Right lobe of liver (tissue), 6 donors: ENCODE data around the gene WNT5B. TPM values are rescaled to one million over a fixed set of nuclear protein-coding genes. Genes with fewer than 3 reads are reported as not detected.

Experiments used
- ATAC-seq, 4 donors: fragments of 200-7000 bp; cut with Tn5 transposase; one replicate each; pipeline ENCODE4 v1.9.1; 2020; ENCODE audit warnings: mild to moderate bottlenecking in 4 of 4, moderate library complexity in 4 of 4
- DNase-seq, 3 donors: peaks; one replicate each; pipeline ENCODE4 v3.0.0-alpha.2; 2020
- H3K27ac ChIP-seq, 3 donors: fragments of 200-600 bp; one replicate each; pipeline ENCODE4 v1.8.0; 2022
- H3K27me3 ChIP-seq, 2 donors: fragments of 200-600 bp; one replicate each; pipeline ENCODE4 v1.8.0; 2022
- H3K36me3 ChIP-seq, 4 donors: fragments of 200-600 bp; sonication (generic) in 1 of 4; one replicate each; pipeline versions ENCODE4 v1.5.1 to v1.8.0; 2017 to 2022; ENCODE audit warnings: control low read depth in 1 of 4
- H3K4me1 ChIP-seq, 4 donors: fragments of 200-600 bp; sonication (generic) in 1 of 4; one replicate each; pipeline versions ENCODE4 v1.5.1 to v1.8.0; 2017 to 2022; ENCODE audit warnings: control low read depth in 1 of 4
- H3K4me3 ChIP-seq, 3 donors: fragments of 200-600 bp; one replicate each; pipeline ENCODE4 v1.8.0; 2022
- H3K9me3 ChIP-seq, 4 donors: fragments of 200-600 bp; sonication (generic) in 1 of 4; one replicate each; pipeline versions ENCODE4 v1.5.1 to v1.8.0; 2017 to 2022; ENCODE audit warnings: control low read depth in 1 of 4
- CTCF ChIP-seq, 4 donors: fragments of 200-600 bp in 3 of 4; fragments of 450-650 bp in 1 of 4; IDR thresholded peaks; one replicate each; pipeline versions ENCODE4 v1.5.1 to v1.8.0; 2016 to 2022; ENCODE audit warnings: antibody characterized with exemption in 4 of 4, mild to moderate bottlenecking in 2 of 4
- POLR2A ChIP-seq: fragments of 450-650 bp; IDR thresholded peaks from one replicate; pipeline ENCODE4 v1.6.1; 2017; ENCODE audit warnings: antibody characterized with exemption, mild to moderate bottlenecking
- WGBS: methylation state at CpG from one replicate; pipeline ENCODE4 v1.1.6; 2018; ENCODE audit warnings: low coverage, low lambda C conversion rate; ENCODE audit not compliant: insufficient coverage; ENCODE audit errors: missing lambda C conversion rate; 5-methylcytosine and 5-hydroxymethylcytosine counted together
- intact Hi-C, 2 donors: fragments of 100-400 bp; cut with DNase I; formaldehyde crosslinking; loops; one replicate each; pipeline versions ENCODE4 v1.11.2 to v1.14.1; 2022
- total RNA-seq, 6 experiments: library from RNA; depleted of rRNA in 2 of 6; stranded (reverse); fragments of >200 nt in 2 of 6; fragmentation: NEBNext Ultra II Directional in 3 of 6; extraction: Animal tissue kit (Norgen Biotek cat#: 25700) in 3 of 6; gene quantifications; one replicate each; pipeline versions ENCODE4 v1.1.0 to v1.2.4, GENCODE V29; 2016 to 2023
- donor health status: DM: no; HTN: yes; CAD: no.
- donor health status: DM: no; HTN: no; CAD: no.
- donor health status: DM: no; HTN: no; CAD: no.
- donor health status: DM: no; HTN: yes; CAD: no.
- donor health status: DM: no; HTN: yes; CAD: no.

WNT5B gene
- total RNA-seq, 6 experiments from 2014 or later: 0.43 to 8.1 (median 1.5) TPM

GRCh38 chr12:1657688-1658087 lies 28.7 kb downstream of the WNT5B start:
- TF ChIP-seq CTCF (IDR thresholded peaks at IDR 0.05) (no peak), POLR2A (no peak)
- H3K4me3 ChIP-seq: no peak overlapping the region
- ATAC-seq (no peak), DNase-seq (no peak)
- no peaks in the 10 kb centered on the region for H3K27me3 ChIP-seq
- intact Hi-C loops: no loop called here
- H3K27ac ChIP-seq: peak overlapping the region in 2 of 3 donors; percentile 21 to 99
- no peaks in the 10 kb centered on the region for H3K36me3 ChIP-seq
- peaks cover 0 to 16% (median 5%) of the 10 kb centered on the region in 4 donors for H3K4me1 ChIP-seq
- no peaks in the 10 kb centered on the region for H3K9me3 ChIP-seq
- 7% methylated on average over 1 of the region's 1 CpG for WGBS

GRCh38 chr12:1660304-1661187 lies 31.5 kb downstream of the WNT5B start:
- H3K27me3 ChIP-seq: no peaks in the 10 kb centered on the region
- H3K9me3 ChIP-seq: no peaks in the 10 kb centered on the region
- peaks cover 0 to 23% (median 8%) of the 10 kb centered on the region in 4 donors for H3K4me1 ChIP-seq
- 29% methylated on average over 18 of the region's 20 CpGs for WGBS
- H3K4me3 ChIP-seq: peak overlapping the region in 2 of 3 donors; percentile 12 to 36
- ATAC-seq (peak; percentile 39 to 51 (median 44)), DNase-seq (peak; percentile 81 to 94 (median 92))
- TF ChIP-seq POLR2A: peak; percentile 65
- TF ChIP-seq CTCF (IDR thresholded peaks at IDR 0.05): no peak
- intact Hi-C loops: no loop called here
- H3K27ac ChIP-seq: peak overlapping the region; percentile 73 to 99 (median 87)
- H3K36me3 ChIP-seq: no peaks in the 10 kb centered on the region

- ATAC-seq (peak; percentile 84 to 91 (median 88)), DNase-seq (peak; percentile 96 to 98 (median 98))
- intact Hi-C loops: no loop called here
- peak overlapping the region; percentile 41 to 63 (median 62) for H3K4me3 ChIP-seq
- H3K27ac ChIP-seq: peak overlapping the region; percentile 89 to 99 (median 98)
- WGBS: 3% methylated on average over 16 of the region's 69 CpGs
- no peaks in the 10 kb centered on the region for H3K9me3 ChIP-seq
- no peaks in the 10 kb centered on the region for H3K36me3 ChIP-seq
- H3K4me1 ChIP-seq: peaks cover 0 to 34% (median 12%) of the 10 kb centered on the region in 4 donors
- H3K27me3 ChIP-seq: no peaks in the 10 kb centered on the region
- TF ChIP-seq CTCF (IDR thresholded peaks at IDR 0.05) (peak in 1 of 4 donors; percentile 5), POLR2A (peak; percentile 84)
Observed at GRCh38 chr12:1661553-1662335, 32.7 kb downstream of the WNT5B start.

- peak; percentile 31 to 60 (median 48) for TF ChIP-seq CTCF (IDR thresholded peaks at IDR 0.05)
- peak; percentile 55 for TF ChIP-seq POLR2A
- peak overlapping the region in 2 of 3 donors; percentile 30 to 38 for H3K4me3 ChIP-seq
- H3K36me3 ChIP-seq: no peaks in the 10 kb centered on the region
- H3K27me3 ChIP-seq: no peaks in the 10 kb centered on the region
- peak overlapping the region; percentile 51 to 94 (median 79) for H3K27ac ChIP-seq
- H3K4me1 ChIP-seq: peaks cover 0 to 38% (median 12%) of the 10 kb centered on the region in 4 donors
- ATAC-seq (peak; percentile 10 to 58 (median 40)), DNase-seq (peak; percentile 66 to 86 (median 85))
- intact Hi-C loops: no loop called here
- 40% methylated on average over 19 of the region's 46 CpGs for WGBS
- H3K9me3 ChIP-seq: no peaks in the 10 kb centered on the region
Observed at GRCh38 chr12:1662761-1663439, 33.9 kb downstream of the WNT5B start.
